Left lung (tissue), 10 donors: ENCODE measurements around the gene CLDN9. TPM values are rescaled to one million over a fixed set of nuclear protein-coding genes. Genes with fewer than 3 reads are reported as not detected.

Experiments used
- ATAC-seq: fragments of 200-7000 bp; cut with Tn5 transposase; one replicate; pipeline ENCODE4 v1.9.1; 2020; ENCODE audit warnings: moderate library complexity
- DNase-seq, 4 donors: peaks; one replicate each; pipeline ENCODE4 v3.0.0-alpha.2; 2013 to 2020
- H3K27ac ChIP-seq, 2 donors: fragments of 200-600 bp; sonication (generic) in 1 of 2; one replicate each; pipeline versions ENCODE4 v1.5.0 to v1.8.0; 2020 to 2021
- H3K27me3 ChIP-seq, 2 donors: fragments of 200-600 bp; sonication (generic) in 1 of 2; one replicate each; pipeline versions ENCODE4 v1.5.0 to v1.8.0; 2020 to 2021
- H3K36me3 ChIP-seq, 2 donors: fragments of 200-600 bp; sonication (generic) in 1 of 2; one replicate each; pipeline versions ENCODE4 v1.5.0 to v1.8.0; 2020 to 2021
- H3K4me1 ChIP-seq, 2 donors: fragments of 200-600 bp; one replicate each; pipeline ENCODE4 v1.8.0; 2021
- H3K4me3 ChIP-seq, 2 donors: fragments of 200-600 bp; sonication (generic) in 1 of 2; one replicate each; pipeline versions ENCODE4 v1.5.0 to v1.8.0; 2020 to 2021; ENCODE audit warnings: mild to moderate bottlenecking in 1 of 2
- H3K9me3 ChIP-seq, 2 donors: fragments of 200-600 bp; sonication (generic) in 1 of 2; one replicate each; pipeline versions ENCODE4 v1.5.0 to v1.8.0; 2020 to 2021
- CTCF ChIP-seq, 2 donors: fragments of 200-600 bp; sonication (generic) in 1 of 2; IDR thresholded peaks; one replicate each; pipeline versions ENCODE4 v1.5.0 to v1.8.0; 2021; ENCODE audit warnings: antibody characterized with exemption in 2 of 2
- intact Hi-C, 2 donors: fragments of 100-400 bp; cut with DNase I; formaldehyde crosslinking; loops; one replicate each; pipeline versions ENCODE4 v1.11.2 to v1.14.2; 2022
- polyA plus RNA-seq, 6 donors: library from polyadenylated mRNA; unstranded; fragments of 120-200 nt; gene quantifications; one replicate each; pipeline ENCODE4 v1.2.1, GENCODE V29; 2013; ENCODE audit not compliant: insufficient read length in 6 of 6
- total RNA-seq, 2 donors: library from RNA; stranded (reverse); fragmentation: NEBNext Ultra II Directional; extraction: Animal tissue kit (Norgen Biotek cat#: 25700); gene quantifications; one replicate each; pipeline ENCODE4 v1.2.1, GENCODE V29; 2021
- donor health status: DM: no; HTN: yes; CAD: no.
- donor health status: DM: no; HTN: no; CAD: no.

Gene CLDN9
- total and polyA plus RNA-seq, 8 donors: 0.85 to 6.5 (median 5.8) TPM

DNA sequence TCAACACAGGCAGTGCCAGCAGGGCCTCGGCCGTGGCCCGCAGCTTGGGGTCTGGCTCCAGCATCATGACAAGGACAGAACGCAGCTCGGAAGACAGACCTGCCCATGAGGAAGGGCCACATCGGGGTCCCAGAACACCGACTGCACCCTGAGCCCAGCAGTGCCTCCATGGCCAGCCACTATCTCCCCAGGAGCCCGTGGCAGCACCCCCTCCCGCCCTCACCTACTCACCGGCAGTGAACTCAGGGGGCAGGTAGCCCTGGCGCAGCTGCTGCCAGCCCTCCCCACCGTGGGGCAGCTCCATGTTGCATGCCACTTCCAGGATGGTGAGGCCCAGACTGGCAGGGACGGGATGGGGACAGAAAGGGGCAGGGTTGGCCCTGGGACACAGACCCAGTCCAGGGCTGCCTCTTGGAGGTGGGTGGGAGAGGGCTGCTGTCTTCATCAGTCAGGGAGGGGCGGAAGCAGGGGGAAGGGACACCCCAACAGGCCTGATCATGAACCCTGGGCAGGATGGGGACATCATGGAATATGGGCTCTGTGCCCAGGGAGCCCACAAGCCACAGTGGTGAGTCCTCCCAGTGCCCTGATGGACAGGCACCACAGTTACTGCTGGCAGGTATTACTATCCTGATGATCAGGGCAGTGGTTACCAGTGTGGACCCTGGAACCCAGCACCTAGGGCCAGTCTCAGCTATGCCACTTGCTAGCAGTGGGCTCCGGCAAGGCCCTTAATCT is 38.2 kb upstream of the CLDN9 start:
- intact Hi-C loops: no loop called here
- no peaks in the 10 kb centered on the region for H3K27me3 ChIP-seq
- DNase-seq: no peak

DNA sequence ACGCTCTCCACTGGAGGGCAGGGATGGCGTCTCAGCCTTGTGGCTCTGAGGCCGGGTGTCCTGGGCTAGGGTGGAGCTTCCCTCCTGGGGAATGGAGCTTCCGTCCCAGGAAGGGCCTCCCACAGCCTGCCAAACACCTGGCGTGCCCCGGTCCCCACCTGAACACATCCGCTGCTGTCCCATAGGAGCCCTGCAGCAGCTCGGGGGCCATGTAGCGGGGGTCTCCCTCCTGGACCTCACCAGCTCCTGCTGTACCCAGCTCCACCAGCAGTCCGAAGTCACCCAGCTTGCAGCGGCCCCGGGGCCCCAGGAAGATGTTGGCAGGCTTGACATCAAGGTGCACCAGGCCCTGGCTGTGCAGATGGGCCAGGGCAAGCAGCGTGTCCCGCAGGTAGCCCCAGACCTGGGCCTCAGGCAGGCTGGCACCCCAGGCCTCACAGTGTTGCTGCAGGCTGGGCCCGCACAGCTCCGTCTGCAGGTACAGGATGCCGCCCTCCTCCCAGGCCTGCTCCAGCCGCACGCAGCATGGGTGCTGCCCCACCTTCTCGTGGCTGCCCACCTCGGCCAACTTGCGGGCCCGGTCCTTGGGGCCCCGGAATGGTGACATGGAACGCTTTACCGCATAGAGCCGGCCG is 37.4 kb upstream of the CLDN9 start:
- ATAC-seq (no peak), DNase-seq (no peak)
- Histone ChIP-seq H3K4me3 (no peak overlapping the region), H3K27me3 (no peaks in the 10 kb centered on the region), H3K9me3 (no peaks in the 10 kb centered on the region), H3K4me1 (peaks cover 6 to 32% of the 10 kb centered on the region in 2 donors), H3K27ac (no peak overlapping the region), H3K36me3 (peaks cover 0 to 19% of the 10 kb centered on the region in 2 donors)
- intact Hi-C loops: no loop called here
- TF ChIP-seq CTCF (IDR thresholded peaks at IDR 0.05): no peak

More for the DNA sequence above, 38.2 kb upstream of the CLDN9 start:
- no peak for TF ChIP-seq CTCF (IDR thresholded peaks at IDR 0.05)
- peaks cover under 1 to 32% of the 10 kb centered on the region in 2 donors for H3K4me1 ChIP-seq
- H3K36me3 ChIP-seq: peaks cover 0 to 19% of the 10 kb centered on the region in 2 donors
- ATAC-seq: no peak
- H3K27ac ChIP-seq: no peak overlapping the region
- H3K4me3 ChIP-seq: no peak overlapping the region
- no peaks in the 10 kb centered on the region for H3K9me3 ChIP-seq

GRCh38 chr16:2976201-2976600 is 36.5 kb upstream of the CLDN9 start:
- H3K27ac ChIP-seq: no peak overlapping the region
- peaks cover 0 to 19% of the 10 kb centered on the region in 2 donors for H3K36me3 ChIP-seq
- H3K27me3 ChIP-seq: no peaks in the 10 kb centered on the region
- no peak overlapping the region for H3K4me3 ChIP-seq
- intact Hi-C loops: no loop called here
- H3K9me3 ChIP-seq: no peaks in the 10 kb centered on the region
- ATAC-seq (no peak), DNase-seq (no peak)
- TF ChIP-seq CTCF (IDR thresholded peaks at IDR 0.05): no peak
- peaks cover 11 to 29% of the 10 kb centered on the region in 2 donors for H3K4me1 ChIP-seq

DNA sequence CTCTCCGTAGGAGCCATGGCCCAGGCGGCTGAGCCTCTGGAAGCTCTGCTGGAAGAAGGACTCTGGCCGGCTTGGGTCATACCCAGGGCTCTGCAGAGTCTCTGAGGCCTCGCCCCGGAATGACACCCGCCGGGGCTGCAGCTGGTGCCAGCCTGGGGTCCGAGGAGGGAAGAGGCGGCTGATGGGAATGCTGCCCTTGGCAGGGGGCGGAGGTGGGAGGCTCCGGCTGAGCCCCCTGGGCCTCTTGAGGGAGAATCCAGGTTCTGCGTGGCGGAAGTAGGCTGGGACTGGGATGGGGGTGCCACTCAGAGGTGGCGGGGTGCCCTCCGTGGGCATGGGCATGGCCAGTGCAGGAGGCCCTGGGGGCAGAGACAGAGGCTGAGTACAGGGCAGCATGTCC is 36.0 kb upstream of the CLDN9 start:
- TF ChIP-seq CTCF (IDR thresholded peaks at IDR 0.05): no peak
- Histone ChIP-seq H3K4me3 (no peak overlapping the region), H3K27ac (no peak overlapping the region), H3K4me1 (peaks cover 11 to 30% of the 10 kb centered on the region in 2 donors), H3K36me3 (peaks cover 0 to 18% of the 10 kb centered on the region in 2 donors), H3K27me3 (no peaks in the 10 kb centered on the region), H3K9me3 (no peaks in the 10 kb centered on the region)
- no peak for DNase-seq
- intact Hi-C loops: no loop called here
- ATAC-seq: no peak

DNA sequence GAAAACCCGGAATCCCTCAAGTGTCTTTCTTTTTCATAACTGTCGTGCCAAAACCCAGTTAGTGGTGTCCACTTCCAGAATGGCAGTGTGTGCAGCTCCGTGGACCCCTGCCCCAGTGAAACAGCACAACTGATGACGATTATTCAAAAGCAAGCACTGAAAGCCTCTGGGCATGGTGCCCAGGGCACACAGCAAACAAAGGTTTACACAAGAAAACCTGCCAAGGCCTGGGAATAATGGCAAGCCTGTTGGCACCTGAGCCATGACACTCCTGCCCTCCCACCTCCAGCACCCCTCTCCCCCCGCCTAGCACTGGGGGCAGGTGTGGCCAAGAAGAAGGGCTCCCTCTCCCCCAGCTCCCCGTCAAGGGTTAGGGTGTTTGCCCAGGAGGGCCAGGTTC is 35.3 kb upstream of the CLDN9 start:
- peak in 2 of 4 donors; percentile 56 to 86 for DNase-seq
- Histone ChIP-seq H3K27me3 (no peaks in the 10 kb centered on the region), H3K9me3 (no peaks in the 10 kb centered on the region), H3K4me3 (no peak overlapping the region), H3K27ac (no peak overlapping the region), H3K4me1 (peaks cover 11 to 30% of the 10 kb centered on the region in 2 donors), H3K36me3 (peaks cover 0 to 12% of the 10 kb centered on the region in 2 donors)
- no peak for TF ChIP-seq CTCF (IDR thresholded peaks at IDR 0.05)
- ATAC-seq: peak; percentile 45
- intact Hi-C loops: no loop called here
